Muscle of arm (tissue), 12 donors: Measurements from ENCODE around the gene KRR1. TPM values are rescaled to one million over a fixed set of nuclear protein-coding genes. Genes with fewer than 3 reads are reported as not detected.
"Not testable (repeated sequence)": the region's sequence is repeated elsewhere in the genome, so short reads cannot be mapped to it uniquely, and the experiment has no call there.

Experiments used
- DNase-seq: peaks from one replicate; pipeline ENCODE4 v3.0.0-alpha.2; 2013
- polyA plus RNA-seq, 12 donors: library from polyadenylated mRNA; unstranded; fragments of 120-200 nt; gene quantifications; one replicate each; pipeline ENCODE4 v1.2.1, GENCODE V29; 2013; ENCODE audit not compliant: insufficient read length in 12 of 12

The KRR1 gene
- polyA plus RNA-seq, 12 donors: 52.0 to 100 (median 63.7) TPM

DNA sequence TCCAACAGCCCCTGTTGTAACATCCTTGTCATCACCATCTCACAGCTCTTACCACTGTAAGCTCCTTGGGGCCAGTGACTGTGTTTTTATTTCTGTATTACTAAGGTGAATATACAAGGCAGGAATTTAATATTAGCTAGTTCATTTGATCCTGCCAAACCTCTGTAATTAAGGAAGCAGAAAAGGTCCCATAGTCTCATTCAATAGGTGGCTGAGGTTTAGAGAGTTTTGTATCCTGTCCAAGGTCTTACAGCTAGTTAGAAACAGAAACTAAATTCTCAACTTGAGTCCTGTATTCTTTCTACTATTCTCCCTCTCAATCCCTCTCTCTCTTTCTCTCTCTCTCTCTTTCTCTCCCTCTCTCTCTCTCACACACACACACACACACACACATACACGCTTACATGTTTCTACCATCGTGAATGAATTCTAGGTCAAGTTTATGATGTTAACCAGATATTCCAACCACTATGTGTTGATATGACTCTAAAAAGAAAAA is 31.4 kb downstream of the KRR1 start:
- no peak for DNase-seq

DNA sequence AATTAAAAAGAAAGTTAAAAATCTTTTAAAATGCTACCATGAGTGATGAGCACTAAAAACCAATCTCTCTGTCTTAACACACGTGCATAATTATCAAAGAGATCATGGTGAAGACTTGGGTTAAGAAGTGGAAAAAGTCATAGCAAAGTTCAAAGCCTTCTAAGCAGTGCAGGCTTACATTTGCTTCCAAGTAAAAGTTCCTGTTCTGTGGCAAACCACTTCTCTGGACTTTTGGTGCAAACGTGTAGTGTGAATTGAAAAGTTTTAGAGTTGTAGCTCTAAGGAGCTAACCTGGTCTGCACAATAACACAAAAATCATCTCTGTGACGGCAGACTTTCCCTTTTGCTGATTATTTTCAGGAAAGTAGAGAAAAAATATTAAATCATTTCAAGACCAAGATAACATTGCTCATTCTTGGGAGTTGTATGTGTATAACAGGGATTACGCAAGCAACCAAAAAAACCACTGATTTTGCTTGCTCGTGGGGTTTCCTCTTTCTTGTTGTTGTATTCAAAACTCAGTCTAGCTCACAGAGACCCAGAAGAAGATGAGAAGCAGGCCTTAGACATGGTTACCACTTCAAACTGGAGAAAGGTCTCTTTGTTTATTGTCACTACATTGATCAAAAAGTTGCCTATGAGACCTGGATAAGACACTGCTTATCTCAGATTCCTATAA is 33.2 kb downstream of the KRR1 start:
- DNase-seq: no peak

DNA sequence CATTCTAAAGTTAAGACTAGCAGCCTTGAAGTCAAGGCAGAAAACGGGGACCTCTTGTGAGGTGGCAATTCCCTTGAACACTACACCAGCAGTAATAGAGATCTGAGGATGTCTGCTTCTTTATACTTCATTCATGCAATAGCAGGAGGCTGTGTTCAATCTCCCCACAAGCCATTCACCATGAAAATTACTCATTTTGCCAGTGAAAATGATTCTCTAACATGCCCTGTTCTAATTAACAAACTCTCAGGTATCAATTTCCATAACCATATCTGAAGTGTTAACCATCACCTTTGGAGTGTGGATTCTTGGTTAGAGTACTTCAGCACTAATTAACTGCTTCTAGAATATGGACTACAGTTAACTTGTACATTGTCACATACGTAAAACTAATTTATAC is 34.3 kb downstream of the KRR1 start:
- DNase-seq: no peak

DNA sequence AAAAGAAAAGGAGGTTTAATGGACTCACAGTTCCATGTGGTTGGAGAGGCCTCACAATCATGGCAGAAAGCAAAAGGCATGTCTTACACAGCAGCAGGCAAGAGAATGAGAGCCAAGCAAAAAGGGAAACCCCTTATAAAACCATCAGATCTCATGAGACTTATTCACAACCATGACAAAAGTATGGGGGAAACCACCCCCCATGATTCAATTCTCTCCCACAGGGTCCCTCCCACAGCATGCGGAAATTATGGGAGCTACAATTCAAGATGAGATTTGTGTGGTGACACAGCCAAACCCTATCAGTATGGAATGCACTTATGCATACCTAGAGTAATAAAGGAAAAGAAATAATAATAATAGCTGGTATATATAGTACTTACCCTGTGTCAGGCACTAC is 35.3 kb downstream of the KRR1 start:
- no peak for DNase-seq

DNA sequence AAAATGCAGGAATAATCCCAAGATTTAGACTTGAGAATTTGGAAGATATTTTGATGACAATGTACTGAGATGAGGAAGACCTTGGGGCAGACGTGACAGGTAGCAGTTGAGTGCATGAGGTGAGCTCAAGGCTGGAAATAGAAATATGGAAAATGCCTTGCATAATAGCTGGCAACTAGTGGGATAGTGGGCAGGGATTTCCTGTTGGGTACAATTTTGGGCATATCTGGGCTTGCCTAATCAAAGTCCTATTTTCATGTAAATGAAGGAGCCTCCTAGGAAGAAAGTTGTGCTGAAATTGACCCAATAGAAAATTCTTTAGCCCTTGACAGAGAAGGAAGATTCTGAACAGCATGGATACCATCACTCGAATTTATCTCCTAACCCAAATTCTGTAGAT is 37.3 kb downstream of the KRR1 start:
- DNase-seq: no peak

DNA sequence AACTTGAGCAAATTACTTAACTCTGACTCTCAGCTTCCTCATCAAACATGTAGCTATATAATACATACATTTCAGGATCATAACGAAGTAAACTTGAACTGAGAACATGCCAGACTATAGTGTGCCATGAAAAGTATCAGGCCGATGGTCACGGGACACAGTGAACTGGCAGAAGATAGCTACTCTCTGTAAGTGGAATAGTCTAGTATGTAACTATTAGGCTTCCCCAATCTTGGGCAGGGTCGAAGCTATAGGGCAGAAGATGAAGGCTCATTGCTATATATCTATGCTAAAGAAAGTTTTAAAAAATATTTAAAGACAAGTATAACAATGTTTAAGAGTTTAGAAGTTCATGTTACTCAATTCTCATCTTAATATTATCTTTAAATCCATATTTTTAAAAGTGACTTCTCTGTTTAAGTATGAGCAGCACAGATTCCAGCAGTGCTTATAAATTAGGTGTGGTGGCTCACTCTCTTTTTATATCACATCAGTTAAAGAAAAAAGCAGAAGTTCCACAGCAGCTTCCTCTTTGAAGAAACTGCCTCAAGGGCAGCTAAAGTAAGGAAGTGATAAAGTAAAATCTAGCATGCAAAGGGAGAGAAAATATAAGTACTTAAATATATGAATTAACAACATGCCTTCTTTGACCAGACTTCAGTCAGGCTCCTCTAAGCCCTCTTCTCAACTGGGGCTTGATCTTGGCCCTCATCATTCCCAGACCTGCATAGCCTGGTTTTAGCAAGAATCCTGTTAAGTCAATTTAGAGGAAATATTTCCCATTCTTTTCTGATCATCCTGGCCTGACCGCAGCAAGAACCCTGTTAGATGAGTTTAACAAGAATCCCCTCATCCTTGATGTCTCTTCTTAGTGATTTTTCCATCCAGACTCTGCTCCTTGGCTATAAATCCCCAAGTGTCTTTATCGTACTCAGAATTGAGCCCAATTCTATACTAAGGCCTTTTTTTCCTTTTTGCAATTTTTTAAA is 39.2 kb downstream of the KRR1 start:
- no peak for DNase-seq

DNA sequence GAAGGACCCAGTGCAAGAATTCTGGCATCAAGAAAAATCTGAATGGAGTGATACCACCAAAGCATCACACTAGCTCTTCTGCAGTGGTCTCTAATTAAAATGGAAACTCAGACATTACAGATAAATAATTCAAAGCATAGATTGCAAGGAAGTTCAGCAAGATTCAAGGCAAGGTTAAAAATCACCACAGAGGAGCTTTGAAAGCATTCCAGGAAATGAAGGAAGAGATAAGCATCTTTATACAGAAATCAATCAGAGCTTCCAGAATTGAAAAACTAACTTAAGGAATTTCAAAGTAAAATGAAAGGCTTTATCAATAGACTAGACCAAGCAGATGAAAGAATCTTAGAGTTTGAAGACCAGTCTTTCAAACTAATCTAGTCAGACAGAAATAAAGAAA is 51.2 kb downstream of the KRR1 start:
- no peak for DNase-seq

DNA sequence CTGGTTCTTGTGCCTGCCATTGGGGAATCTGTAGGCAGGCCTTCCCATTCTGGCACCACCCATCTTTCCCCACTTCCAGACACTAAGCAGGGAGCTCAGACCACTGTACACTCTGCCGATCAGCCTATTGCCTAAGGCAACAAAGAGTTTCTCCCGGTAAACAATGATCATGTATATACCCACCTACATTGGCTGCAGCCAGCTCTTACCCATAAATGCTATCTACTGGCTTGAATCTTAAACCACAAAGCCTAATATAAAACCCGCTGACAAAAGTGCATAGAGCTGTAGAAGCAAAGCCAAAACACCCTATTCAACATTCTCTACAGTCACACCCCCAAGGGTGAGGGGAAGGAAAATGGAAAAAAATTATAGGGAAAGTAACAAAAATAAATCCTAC is 51.7 kb downstream of the KRR1 start:
- no peak for DNase-seq

DNA sequence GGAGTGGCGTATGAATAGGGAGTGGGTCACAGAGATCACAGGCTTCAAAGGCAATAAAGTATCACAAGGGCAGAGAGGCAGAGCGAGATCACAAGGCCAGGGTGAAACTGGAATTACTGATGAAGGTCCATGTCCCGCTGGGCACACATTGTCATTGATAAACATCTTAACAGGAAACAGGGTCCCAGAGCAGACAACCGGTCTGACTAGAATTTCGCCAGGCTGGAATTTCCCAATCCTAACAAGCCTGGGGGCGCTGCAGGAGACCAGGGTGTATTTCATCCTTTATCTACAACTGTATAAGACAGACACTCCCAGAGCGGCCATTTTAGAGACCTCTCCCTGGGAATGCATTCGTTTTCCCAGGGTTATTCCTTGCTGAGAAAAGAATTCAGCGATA is 53.5 kb downstream of the KRR1 start:
- DNase-seq: not testable (repeated sequence)

DNA sequence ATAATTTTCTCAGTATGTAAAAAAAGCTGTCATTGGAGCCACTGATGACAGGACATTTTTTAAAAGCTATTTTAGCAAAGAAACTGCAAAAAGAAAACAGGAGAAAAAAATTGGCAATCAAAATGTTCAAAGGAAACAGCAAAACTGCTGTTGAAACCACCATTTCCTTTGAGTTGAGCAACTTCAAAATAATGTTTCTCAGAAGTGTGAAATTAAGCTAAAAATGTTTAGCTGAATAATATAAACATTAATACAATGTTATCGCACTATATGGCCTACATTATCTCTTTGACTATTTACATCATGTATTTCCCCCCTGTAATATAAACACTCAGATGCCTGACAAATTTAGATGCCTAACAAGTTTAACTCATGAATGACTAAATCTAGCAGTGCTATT is 54.2 kb downstream of the KRR1 start:
- DNase-seq: no peak

DNA sequence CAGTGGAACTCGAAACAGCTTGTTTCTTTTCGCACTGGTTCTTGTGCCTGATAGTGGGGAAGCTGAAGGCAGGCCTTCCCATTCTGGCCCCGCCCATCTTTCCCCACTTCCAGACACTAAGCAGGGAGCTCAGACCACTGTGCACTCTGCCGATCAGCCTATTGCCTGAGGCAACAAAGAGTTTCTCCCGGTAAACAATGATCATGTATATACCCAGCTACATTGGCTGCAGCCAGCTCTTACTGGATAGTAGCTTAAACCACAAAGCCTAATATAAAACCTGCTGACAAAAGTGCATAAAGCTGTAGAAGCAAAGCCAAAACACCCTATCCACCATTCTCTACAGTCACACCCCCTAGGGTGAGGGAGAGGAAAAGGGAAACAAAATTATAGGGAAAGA is 55.6 kb downstream of the KRR1 start:
- no peak for DNase-seq

DNA sequence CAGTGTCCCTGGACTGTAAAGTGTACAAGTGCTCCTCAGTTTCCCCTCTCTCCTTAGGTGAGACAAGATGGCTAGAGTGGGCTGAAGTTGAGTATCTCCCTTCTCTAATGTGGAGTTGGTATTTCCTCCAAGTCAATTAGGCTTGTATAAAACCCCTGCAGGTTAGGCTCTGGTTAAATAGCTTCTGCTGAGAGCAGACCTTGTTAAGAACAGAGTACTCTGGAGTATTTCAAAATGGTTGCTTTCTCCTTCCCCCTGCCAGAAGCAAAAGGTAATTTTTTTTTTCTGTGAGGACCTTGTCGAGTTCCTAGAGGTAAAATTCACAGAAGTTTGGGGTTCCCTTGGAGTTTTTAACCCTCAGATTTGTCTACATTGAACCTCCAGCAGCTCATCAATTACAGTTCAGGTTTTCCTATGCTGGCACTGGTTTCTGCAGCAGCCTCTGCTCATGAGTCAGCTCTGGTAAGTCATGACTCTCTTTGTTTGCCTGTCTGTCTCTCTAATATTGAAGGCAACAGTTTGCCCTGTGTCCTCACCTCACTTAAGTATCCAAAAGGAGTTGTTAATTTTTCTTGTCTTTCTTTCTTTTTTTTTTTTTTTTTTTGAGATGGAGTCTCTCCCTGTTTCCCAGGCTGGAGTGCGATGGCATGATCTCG is 58.6 kb downstream of the KRR1 start:
- no peak for DNase-seq

DNA sequence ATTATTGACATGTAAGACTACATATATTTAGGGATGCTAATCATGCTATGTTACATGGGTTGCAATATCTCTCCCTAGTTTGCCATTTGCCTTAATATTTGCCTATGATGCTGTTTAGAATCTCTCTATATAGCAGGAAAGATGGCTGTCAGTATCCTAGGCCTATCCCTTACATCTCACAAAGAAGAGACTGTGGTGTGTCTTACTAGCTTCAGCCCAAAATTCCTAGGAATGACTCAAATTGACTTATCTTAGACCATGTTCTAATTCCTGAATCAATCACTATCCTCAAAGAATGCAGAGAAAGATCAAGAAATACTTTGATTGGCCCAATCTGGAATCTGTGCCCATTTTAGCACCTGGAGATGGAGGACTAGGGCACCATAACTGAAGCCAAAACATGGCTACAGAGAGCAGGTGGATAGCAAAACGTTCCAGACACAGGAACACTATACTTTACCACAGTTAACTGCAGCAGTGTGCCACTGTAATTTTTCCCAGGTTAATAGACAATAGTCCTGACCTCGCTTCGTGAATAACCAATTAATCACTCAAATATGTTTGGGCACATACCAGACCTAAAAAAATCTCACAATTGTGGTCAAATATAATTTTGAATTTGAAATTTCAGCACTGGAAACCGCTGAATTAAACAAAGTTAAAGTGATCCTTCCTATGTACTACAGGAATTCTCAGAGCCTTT is 63.6 kb downstream of the KRR1 start:
- no peak for DNase-seq

DNA sequence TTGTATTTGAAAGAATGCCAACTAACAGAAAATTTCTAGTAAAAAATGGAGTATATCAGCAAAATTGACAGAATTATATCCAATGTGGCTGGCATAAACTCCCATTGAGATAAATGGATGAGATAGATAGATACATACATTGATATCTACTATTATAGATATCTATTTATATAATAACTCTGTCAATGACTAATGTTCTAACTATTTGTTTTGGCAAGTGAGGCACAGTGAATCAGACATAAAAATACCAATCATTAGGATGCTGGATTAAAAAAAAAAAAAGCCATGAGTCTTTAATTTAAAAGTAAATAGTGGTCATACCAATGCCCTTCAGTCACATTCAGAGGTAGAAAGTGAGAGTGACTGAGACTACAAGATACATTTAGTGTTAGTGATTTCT is 64.6 kb downstream of the KRR1 start:
- no peak for DNase-seq

DNA sequence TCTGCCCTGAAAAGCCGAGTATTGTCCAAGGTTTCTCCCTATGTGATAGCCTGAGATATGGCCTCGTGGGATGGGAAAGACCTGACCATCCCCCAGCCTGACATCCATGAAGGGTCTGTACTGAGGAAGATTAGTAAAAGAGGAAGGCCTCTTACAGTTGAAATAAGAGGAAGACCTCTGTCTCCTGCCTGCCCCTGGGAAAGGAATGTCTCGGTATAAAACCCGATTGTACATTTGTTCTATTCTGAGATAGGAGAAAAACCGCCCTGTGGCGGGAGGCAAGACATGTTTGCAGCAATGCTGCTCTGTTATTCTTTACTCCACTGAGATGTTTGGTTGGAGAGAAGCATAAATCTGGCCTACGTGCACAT is 66.3 kb downstream of the KRR1 start:
- not testable (repeated sequence) for DNase-seq

DNA sequence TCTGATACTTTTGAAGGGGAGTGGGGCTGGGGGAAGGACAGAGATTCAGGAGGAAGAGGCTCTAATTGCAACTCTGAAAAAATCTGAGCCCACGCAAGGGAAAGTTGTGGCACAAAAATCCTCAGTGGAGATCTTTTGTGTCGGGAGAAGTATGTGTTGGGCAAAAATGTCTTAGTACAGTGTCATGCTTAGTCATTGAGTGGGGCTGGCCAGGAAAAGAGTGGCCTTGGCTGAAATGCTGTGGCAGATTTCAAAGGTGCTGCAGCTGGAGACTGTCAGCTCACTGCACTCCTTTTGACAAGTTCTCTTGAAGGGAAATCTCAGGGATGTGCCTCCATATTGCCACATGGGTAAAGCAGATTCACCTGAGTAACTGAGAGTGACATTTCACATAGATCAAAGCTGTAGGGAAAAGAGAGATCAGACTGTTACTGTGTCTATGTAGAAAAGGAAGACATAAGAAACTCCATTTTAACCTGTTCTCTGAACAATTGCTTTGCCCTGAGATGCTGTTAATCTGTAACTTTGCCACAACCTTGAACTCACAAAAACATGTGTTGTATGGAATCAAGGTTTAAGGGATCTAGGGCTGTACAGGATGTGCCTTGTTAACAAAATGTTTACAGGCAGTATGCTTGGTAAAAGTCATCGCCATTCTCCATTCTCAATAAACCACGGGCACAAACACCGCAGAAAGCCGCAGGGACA is 66.8 kb downstream of the KRR1 start:
- no peak for DNase-seq

DNA sequence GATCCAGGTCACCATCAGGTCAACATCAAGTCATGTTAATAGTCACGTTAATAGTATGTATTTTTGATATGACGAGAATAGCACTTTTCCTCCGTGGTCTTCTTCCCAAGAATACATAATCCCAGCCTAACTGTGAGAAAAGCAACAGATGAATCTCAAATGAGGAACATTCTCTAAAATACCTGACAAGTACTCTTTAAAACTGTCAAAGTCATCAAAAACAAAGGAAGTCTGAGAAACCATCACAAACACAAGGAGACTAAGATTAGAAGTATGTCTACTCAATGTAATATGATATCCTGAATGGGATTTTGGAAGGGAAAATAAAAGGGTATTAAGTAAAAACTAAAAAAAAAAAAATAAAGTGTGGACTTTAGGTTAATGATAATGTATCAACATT is 67.7 kb downstream of the KRR1 start:
- no peak for DNase-seq

DNA sequence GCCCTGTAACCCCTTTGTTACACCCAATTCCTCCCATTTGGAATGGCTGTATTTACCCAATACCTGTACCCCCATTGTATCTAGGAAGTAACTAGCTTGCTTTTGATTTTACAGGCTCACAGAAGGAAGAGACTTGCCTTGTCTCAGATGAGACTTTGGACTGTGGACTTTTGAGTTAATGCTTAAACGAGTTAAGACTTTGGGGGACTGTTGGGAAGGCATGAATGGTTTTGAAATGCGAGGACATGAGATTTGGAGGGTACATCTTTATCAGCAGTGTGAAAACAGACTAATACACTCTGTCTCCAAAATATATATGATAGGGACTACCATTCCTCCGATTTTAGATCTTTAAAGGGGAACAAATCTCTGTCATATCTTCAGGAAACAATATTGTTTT is 69.0 kb downstream of the KRR1 start:
- not testable (repeated sequence) for DNase-seq

DNA sequence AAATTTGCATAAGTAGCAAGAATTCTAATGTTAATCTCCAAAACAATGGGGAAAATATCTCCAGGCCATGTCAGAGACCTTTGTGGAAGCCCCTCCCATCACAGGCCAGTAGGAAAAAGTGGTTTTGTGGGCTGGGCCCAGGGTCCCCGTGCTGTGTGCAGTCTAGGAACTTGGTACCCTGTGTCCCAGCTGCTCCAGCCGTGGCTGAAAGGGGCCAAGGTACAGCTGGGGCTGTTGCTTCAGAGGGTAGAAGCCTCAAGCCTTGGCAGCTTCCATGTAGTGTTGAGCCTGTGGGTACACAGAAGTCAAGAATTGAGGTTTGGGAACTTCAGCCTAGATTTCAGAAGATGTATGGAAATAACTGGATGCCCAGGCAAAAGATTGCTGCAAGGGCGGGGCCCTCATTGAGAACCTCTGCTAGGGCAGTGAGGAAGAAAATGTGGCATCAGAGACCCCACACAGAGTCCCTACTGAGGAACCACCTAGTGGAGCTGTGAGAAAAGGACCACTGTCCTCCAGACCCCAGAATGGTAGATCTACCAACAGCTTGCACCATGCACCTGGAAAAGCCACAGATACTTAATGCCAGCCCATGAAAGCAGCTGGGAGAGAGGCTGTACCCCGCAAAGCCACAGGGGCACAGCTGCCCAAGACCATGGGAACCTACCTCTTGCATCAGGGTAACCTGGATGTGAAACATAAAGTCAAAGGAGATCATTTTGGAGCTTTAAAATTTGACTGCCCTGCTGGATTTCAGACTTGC is 69.5 kb downstream of the KRR1 start:
- not testable (repeated sequence) for DNase-seq
